ENCODE measurements around the gene MFGE8. TPM values are rescaled to one million over a fixed set of nuclear protein-coding genes. Genes with fewer than 3 reads are reported as not detected.
A peak's percentile ranks its signal among the peaks of the same experiment; 100 is the strongest.
"Not testable (repeated sequence)": the region's sequence is repeated elsewhere in the genome, so short reads cannot be mapped to it uniquely, and the experiment has no call there.

The MFGE8 gene
- polyA plus RNA-seq, 2 of the 4 experiments (the other 2 are of a cell fraction), result 206 to 403 TPM

DNA sequence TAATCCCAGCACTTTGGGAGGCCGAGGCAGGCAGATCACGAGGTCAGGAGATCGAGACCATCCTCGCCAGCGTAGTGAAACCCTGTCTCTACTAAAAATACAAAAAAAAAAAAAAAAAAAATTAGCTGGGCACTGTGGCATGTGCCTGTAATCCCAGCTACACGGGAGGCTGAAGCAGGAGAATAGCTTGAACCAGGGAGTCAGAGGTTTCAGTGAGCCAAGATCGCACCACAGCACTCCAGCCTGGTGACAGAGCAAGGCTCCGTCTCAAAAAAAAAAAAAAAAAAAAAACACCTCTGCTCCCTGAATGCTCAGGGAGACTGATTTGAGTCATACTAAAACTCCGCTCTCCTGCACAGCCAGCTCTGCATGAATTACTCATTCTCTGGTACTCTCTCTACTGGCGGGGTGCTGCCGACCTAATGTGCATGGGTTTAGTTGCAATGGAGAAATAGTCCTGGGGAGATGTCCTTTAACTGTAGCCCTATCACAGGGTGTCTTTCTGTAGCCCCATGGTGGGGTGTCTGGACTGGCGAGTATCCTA is 7.8 kb upstream of the MFGE8 start:
- peaks cover 34% of the 10 kb centered on the region for H3K4me1 ChIP-seq
- not testable (repeated sequence) for H3K9me3 ChIP-seq; H3K4me3 ChIP-seq; FAIRE-seq; TF ChIP-seq FOSL2 (IDR thresholded peaks at IDR 0.05)
- peak in 1 of 2 experiments; percentile 50 for DNase-seq (ENCODE audit: low read depth in 1 of 2, low spot score in 1 of 2)
- peak; percentile 83 to 89; a peak in 5 of 6 replicates for ATAC-seq
- peak overlapping the region; percentile 57 for H3K4me2 ChIP-seq
- POLR2A ChIA-PET, result interaction anchor here (0.7 to 2.3 kb wide), 4 partner anchors 8 to 77 kb away, joined by 3 to 15 read pairs (median 4); no protein-coding TSS in a partner anchor
- peak overlapping the region; percentile 55 to 78 for H3K27ac ChIP-seq
- CTCF ChIA-PET, result interaction anchor here (1.2 to 32.8 kb wide), 5 partner anchors 16 to 98 kb away, joined by 3 to 851 read pairs (median 8); no protein-coding TSS in a partner anchor
- WGBS (ENCODE audit: missing lambda C conversion rate), result 60% methylated on average over 12 of the region's 12 CpGs
- peak in 1 of 2 experiments; percentile 8; a peak in 1 of 4 replicates for TF ChIP-seq CEBPB (IDR thresholded peaks at IDR 0.05)
- TF ChIP-seq FOSL2 (CRISPR knock-in tag; IDR thresholded peaks at IDR 0.05), result 0 out of 2 replicates have a peak, but pooled peaks have one; percentile 11
- TF ChIP-seq MAX (IDR thresholded peaks at IDR 0.05), result 0 out of 2 replicates have a peak, but pooled peaks have one; percentile 35

- peak in 1 of 2 experiments; percentile 70 for DNase-seq (ENCODE audit: low read depth in 1 of 2, low spot score in 1 of 2)
- H3K9me3 ChIP-seq, result no peaks in the 10 kb centered on the region
- peaks cover 34% of the 10 kb centered on the region for H3K4me1 ChIP-seq
- H3K27ac ChIP-seq, result peak overlapping the region; percentile 55 to 78
- CTCF ChIA-PET, result interaction anchor here (0.7 to 32.8 kb wide), 7 partner anchors 15 to 252 kb away, joined by 3 to 851 read pairs (median 4); no protein-coding TSS in a partner anchor
- no peak for FAIRE-seq
- peak in 1 of 2 experiments; percentile 60; a peak in 3 of 6 replicates for ATAC-seq
- POLR2A ChIA-PET, result interaction anchor here (0.7 to 2.3 kb wide), 3 partner anchors 8 to 73 kb away, joined by 3 to 15 read pairs (median 4); no protein-coding TSS in a partner anchor
- 69% methylated on average over 9 of the region's 9 CpGs for WGBS (ENCODE audit: missing lambda C conversion rate)
- no peak overlapping the region for H3K4me3 ChIP-seq
- peak overlapping the region; percentile 57 for H3K4me2 ChIP-seq
- TF ChIP-seq MYC (IDR thresholded peaks at IDR 0.05; ENCODE audit: borderline replicate concordance, low read length), result no peak
- TF ChIP-seq HOXA7 (CRISPR knock-in tag; IDR thresholded peaks at IDR 0.05), result no peak
- peak; percentile 77 for TF ChIP-seq MAFK (IDR thresholded peaks at IDR 0.05; ENCODE audit: partially characterized antibody)
- no peak for TF ChIP-seq ZC3H11A (IDR thresholded peaks at IDR 0.05)
- no peak for TF ChIP-seq NR3C1 (IDR thresholded peaks at IDR 0.05)
- TF ChIP-seq KDM1A (IDR thresholded peaks at IDR 0.05; ENCODE audit: low read depth), result no peak
- TF ChIP-seq RAD21 (conservative IDR thresholded peaks at IDR 0.05 in 1 of 2, IDR thresholded peaks at IDR 0.05 in 1 of 2), result no peak
- no peak for TF ChIP-seq BCL3 (IDR thresholded peaks at IDR 0.05)
- TF ChIP-seq, protein P1, sequence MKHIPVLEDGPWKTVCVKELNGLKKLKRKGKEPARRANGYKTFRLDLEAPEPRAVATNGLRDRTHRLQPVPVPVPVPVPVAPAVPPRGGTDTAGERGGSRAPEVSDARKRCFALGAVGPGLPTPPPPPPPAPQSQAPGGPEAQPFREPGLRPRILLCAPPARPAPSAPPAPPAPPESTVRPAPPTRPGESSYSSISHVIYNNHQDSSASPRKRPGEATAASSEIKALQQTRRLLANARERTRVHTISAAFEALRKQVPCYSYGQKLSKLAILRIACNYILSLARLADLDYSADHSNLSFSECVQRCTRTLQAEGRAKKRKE (CRISPR knock-in tag; IDR thresholded peaks at IDR 0.05; ENCODE audit: low read depth), result peak; percentile 92
- peak; percentile 74; the same call in 1 of the 2 replicates for TF ChIP-seq HOXB5 (CRISPR knock-in tag; IDR thresholded peaks at IDR 0.05)
- no peak for TF ChIP-seq CHD4 (IDR thresholded peaks at IDR 0.05; ENCODE audit: borderline replicate concordance)
- no peak for TF ChIP-seq FOSL2 (IDR thresholded peaks at IDR 0.05)
- TF ChIP-seq FOSL2 (CRISPR knock-in tag; IDR thresholded peaks at IDR 0.05), result peak; percentile 4; the same call in 1 of the 2 replicates
- TF ChIP-seq EP300 (IDR thresholded peaks at IDR 0.05), result no peak
- TF ChIP-seq JUN (IDR thresholded peaks at IDR 0.05), result no peak
- TF ChIP-seq ZNF302 (CRISPR knock-in tag; IDR thresholded peaks at IDR 0.05), result no peak
- TF ChIP-seq ZFP36 (IDR thresholded peaks at IDR 0.05; ENCODE audit: borderline replicate concordance, partially characterized antibody), result no peak
- TF ChIP-seq HOXB13 (CRISPR knock-in tag; IDR thresholded peaks at IDR 0.05; ENCODE audit: low read depth), result peak; percentile 89; the same call in 1 of the 2 replicates
- no peak for TF ChIP-seq CBX2 (IDR thresholded peaks at IDR 0.05; ENCODE audit: borderline replicate concordance, low read depth)
- no peak for TF ChIP-seq MAZ (IDR thresholded peaks at IDR 0.05; ENCODE audit: borderline replicate concordance, low read depth, low read length)
- no peak for TF ChIP-seq PBX3 (IDR thresholded peaks at IDR 0.05)
- TF ChIP-seq, protein P2, sequence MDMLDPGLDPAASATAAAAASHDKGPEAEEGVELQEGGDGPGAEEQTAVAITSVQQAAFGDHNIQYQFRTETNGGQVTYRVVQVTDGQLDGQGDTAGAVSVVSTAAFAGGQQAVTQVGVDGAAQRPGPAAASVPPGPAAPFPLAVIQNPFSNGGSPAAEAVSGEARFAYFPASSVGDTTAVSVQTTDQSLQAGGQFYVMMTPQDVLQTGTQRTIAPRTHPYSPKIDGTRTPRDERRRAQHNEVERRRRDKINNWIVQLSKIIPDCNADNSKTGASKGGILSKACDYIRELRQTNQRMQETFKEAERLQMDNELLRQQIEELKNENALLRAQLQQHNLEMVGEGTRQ (IDR thresholded peaks at IDR 0.05), result no peak
- TF ChIP-seq RFX5 (IDR thresholded peaks at IDR 0.05), result no peak
- TF ChIP-seq CBX8 (IDR thresholded peaks at IDR 0.05), result no peak
- 0 out of 2 replicates have a peak, but pooled peaks have one; percentile 52 for TF ChIP-seq HEYL (CRISPR knock-in tag; IDR thresholded peaks at IDR 0.05)
- TF ChIP-seq FOXS1 (CRISPR knock-in tag; IDR thresholded peaks at IDR 0.05), result no peak; the same call in 1 of the 2 replicates
- TF ChIP-seq RARB (CRISPR knock-in tag; IDR thresholded peaks at IDR 0.05), result no peak
These were observed 7.2 kb upstream of the MFGE8 start for GRCh38 chr15:88920186-88920891.

All from A549 (cell line).